Esophagus (tissue), 2 donors: ENCODE results near the gene BCAS3. TPM values are rescaled to one million over a fixed set of nuclear protein-coding genes. Genes with fewer than 3 reads are reported as not detected.

Experiments
- H3K27ac ChIP-seq, 2 donors: one replicate each; pipeline ENCODE4 v1.5.1; 2013; ENCODE audit warnings: low read depth in 2 of 2, mild to moderate bottlenecking in 2 of 2, inconsistent platforms in 1 of 2, low read length in 1 of 2, moderate library complexity in 1 of 2
- H3K27me3 ChIP-seq, 2 donors: one replicate each; pipeline ENCODE4 v1.6.1; 2013; ENCODE audit warnings: low read length in 2 of 2, control low read depth in 1 of 2, mild to moderate bottlenecking in 1 of 2; ENCODE audit not compliant: insufficient read depth in 2 of 2, control insufficient read depth in 1 of 2
- H3K36me3 ChIP-seq, 2 donors: one replicate each; pipeline ENCODE4 v1.6.1; 2013; ENCODE audit warnings: low read length in 1 of 2; ENCODE audit not compliant: control insufficient read depth in 2 of 2, insufficient read depth in 2 of 2
- H3K4me1 ChIP-seq, 2 donors: one replicate each; pipeline ENCODE4 v1.6.1; 2013; ENCODE audit warnings: low read length in 1 of 2; ENCODE audit not compliant: control insufficient read depth in 2 of 2, insufficient read depth in 2 of 2
- H3K4me3 ChIP-seq, 2 donors: one replicate each; pipeline ENCODE4 v1.5.1; 2013; ENCODE audit warnings: low read length in 2 of 2, mild to moderate bottlenecking in 2 of 2, low read depth in 1 of 2, moderate library complexity in 1 of 2
- H3K9me3 ChIP-seq, 2 donors: one replicate each; pipeline ENCODE4 v1.6.1; 2013; ENCODE audit warnings: mild to moderate bottlenecking in 2 of 2, low read depth in 1 of 2, low read length in 1 of 2, moderate library complexity in 1 of 2; ENCODE audit not compliant: control insufficient read depth in 2 of 2, insufficient read depth in 1 of 2
- WGBS, 2 donors: extraction: QIAGEN DNeasy Blood & Tissue Kit; methylation state at CpG; one replicate each; pipeline ENCODE4 v1.1.7; 2013; 5-methylcytosine and 5-hydroxymethylcytosine counted together
- polyA plus RNA-seq, 2 donors: library from polyadenylated mRNA; stranded (reverse); fragments of 200-250 nt; gene quantifications; one replicate each; pipeline ENCODE4 v1.2.3, GENCODE V29; 2013
- donor health status: healthy with polysubstance abuse.
- donor health status: Bipolar disorder and iron deficiency.

Gene BCAS3
- polyA plus RNA-seq, 2 donors = 4.7 to 6.6 TPM

- Histone ChIP-seq H3K27ac (no peak overlapping the region), H3K4me3 (no peak overlapping the region), H3K36me3 (no peaks in the 10 kb centered on the region), H3K4me1 (no peaks in the 10 kb centered on the region), H3K27me3 (no peaks in the 10 kb centered on the region), H3K9me3 (no peaks in the 10 kb centered on the region)
- WGBS, 2 donors = 89 to 94% methylated on average over 4 of the region's 4 CpGs
Observed at GRCh38 chr17:61087024-61087423, 409.4 kb downstream of the BCAS3 start.

GRCh38 chr17:61088556-61088955 is 410.9 kb downstream of the BCAS3 start:
- H3K4me3 ChIP-seq = no peak overlapping the region
- no peak overlapping the region for H3K27ac ChIP-seq
- no peaks in the 10 kb centered on the region for H3K27me3 ChIP-seq
- H3K4me1 ChIP-seq = no peaks in the 10 kb centered on the region
- no peaks in the 10 kb centered on the region for H3K9me3 ChIP-seq
- H3K36me3 ChIP-seq = no peaks in the 10 kb centered on the region
- 87 to 94% methylated on average over 2 of the region's 2 CpGs for WGBS, 2 donors

- no peaks in the 10 kb centered on the region for H3K9me3 ChIP-seq
- no peak overlapping the region for H3K4me3 ChIP-seq
- no peaks in the 10 kb centered on the region for H3K4me1 ChIP-seq
- no peaks in the 10 kb centered on the region for H3K27me3 ChIP-seq
- 56 to 67% methylated on average over 1 of the region's 1 CpG for WGBS, 2 donors
- no peaks in the 10 kb centered on the region for H3K36me3 ChIP-seq
- no peak overlapping the region for H3K27ac ChIP-seq
Observed at GRCh38 chr17:61091096-61091495, 413.4 kb downstream of the BCAS3 start.

- Histone ChIP-seq H3K27ac (no peak overlapping the region), H3K4me3 (no peak overlapping the region), H3K4me1 (no peaks in the 10 kb centered on the region), H3K36me3 (no peaks in the 10 kb centered on the region), H3K9me3 (no peaks in the 10 kb centered on the region), H3K27me3 (no peaks in the 10 kb centered on the region)
- WGBS, 2 donors = 71 to 74% methylated on average over 1 of the region's 1 CpG
Observed at GRCh38 chr17:61097781-61098180, 420.1 kb downstream of the BCAS3 start.

GRCh38 chr17:61106354-61106753 is 428.7 kb downstream of the BCAS3 start:
- Histone ChIP-seq H3K9me3 (no peaks in the 10 kb centered on the region), H3K36me3 (no peaks in the 10 kb centered on the region), H3K27me3 (no peaks in the 10 kb centered on the region), H3K4me1 (no peaks in the 10 kb centered on the region), H3K4me3 (no peak overlapping the region), H3K27ac (no peak overlapping the region)
- 91 to 93% methylated on average over 4 of the region's 4 CpGs for WGBS, 2 donors

- 89% methylated on average over 1 of the region's 1 CpG for WGBS, 2 donors
- H3K4me1 ChIP-seq = no peaks in the 10 kb centered on the region
- H3K9me3 ChIP-seq = no peaks in the 10 kb centered on the region
- H3K27ac ChIP-seq = no peak overlapping the region
- no peaks in the 10 kb centered on the region for H3K36me3 ChIP-seq
- H3K27me3 ChIP-seq = no peaks in the 10 kb centered on the region
- no peak overlapping the region for H3K4me3 ChIP-seq
Observed at GRCh38 chr17:61116577-61116976, 438.9 kb downstream of the BCAS3 start.

GRCh38 chr17:61117983-61118382 is 440.3 kb downstream of the BCAS3 start:
- 88 to 90% methylated on average over 4 of the region's 4 CpGs for WGBS, 2 donors
- Histone ChIP-seq H3K36me3 (no peaks in the 10 kb centered on the region), H3K4me3 (no peak overlapping the region), H3K9me3 (no peaks in the 10 kb centered on the region), H3K27ac (no peak overlapping the region), H3K4me1 (no peaks in the 10 kb centered on the region), H3K27me3 (no peaks in the 10 kb centered on the region)

GRCh38 chr17:61118871-61119270 is 441.2 kb downstream of the BCAS3 start:
- no peak overlapping the region for H3K4me3 ChIP-seq
- H3K36me3 ChIP-seq = no peaks in the 10 kb centered on the region
- no peak overlapping the region for H3K27ac ChIP-seq
- no peaks in the 10 kb centered on the region for H3K27me3 ChIP-seq
- 76 to 81% methylated on average over 2 of the region's 2 CpGs for WGBS, 2 donors
- H3K4me1 ChIP-seq = no peaks in the 10 kb centered on the region
- H3K9me3 ChIP-seq = no peaks in the 10 kb centered on the region

- Histone ChIP-seq H3K4me3 (no peak overlapping the region), H3K27me3 (no peaks in the 10 kb centered on the region), H3K9me3 (no peaks in the 10 kb centered on the region), H3K36me3 (no peaks in the 10 kb centered on the region), H3K27ac (no peak overlapping the region), H3K4me1 (no peaks in the 10 kb centered on the region)
- 59 to 67% methylated on average over 2 of the region's 2 CpGs for WGBS, 2 donors
Observed at GRCh38 chr17:61122326-61122913, 444.8 kb downstream of the BCAS3 start.

- WGBS, 2 donors = 62 to 75% methylated on average over 1 of the region's 1 CpG
- H3K4me1 ChIP-seq = no peaks in the 10 kb centered on the region
- no peaks in the 10 kb centered on the region for H3K36me3 ChIP-seq
- no peaks in the 10 kb centered on the region for H3K9me3 ChIP-seq
- H3K4me3 ChIP-seq = no peak overlapping the region
- no peaks in the 10 kb centered on the region for H3K27me3 ChIP-seq
- H3K27ac ChIP-seq = no peak overlapping the region
Observed at GRCh38 chr17:61124562-61124961, 446.9 kb downstream of the BCAS3 start.
